EL (cell line): ENCODE data around the gene ZNF625.
"Not testable (repeated sequence)": the region's sequence is repeated elsewhere in the genome, so short reads cannot be mapped to it uniquely, and the experiment has no call there.

ENCODE experiments used
- DNase-seq: peaks from one replicate; pipeline ENCODE4 v3.0.0-alpha.2; 2016

The ZNF625 gene

GRCh38 chr19:12137221-12137940 lies 19.2 kb downstream of the ZNF625 start:
- DNase-seq = no peak

- DNase-seq = no peak
Observed at GRCh38 chr19:12133069-12133468, 23.5 kb downstream of the ZNF625 start.

GRCh38 chr19:12126707-12127106 lies 29.8 kb downstream of the ZNF625 start:
- no peak for DNase-seq

- DNase-seq = no peak
Observed at GRCh38 chr19:12117201-12117970, 39.1 kb downstream of the ZNF625 start.

- no peak for DNase-seq
Observed at GRCh38 chr19:12113121-12113520, 43.4 kb downstream of the ZNF625 start.

GRCh38 chr19:12112701-12113100 lies 43.8 kb downstream of the ZNF625 start:
- no peak for DNase-seq

GRCh38 chr19:12111943-12112637 lies 44.4 kb downstream of the ZNF625 start:
- peak; percentile 14 for DNase-seq

- DNase-seq = peak; percentile 35
Observed at GRCh38 chr19:12111176-12111575, 45.4 kb downstream of the ZNF625 start.

- not testable (repeated sequence) for DNase-seq
Observed at GRCh38 chr19:12103909-12104308, 52.6 kb downstream of the ZNF625 start.

GRCh38 chr19:12098040-12098439 lies 58.5 kb downstream of the ZNF625 start:
- no peak for DNase-seq

GRCh38 chr19:12095111-12095790 lies 61.3 kb downstream of the ZNF625 start:
- peak; percentile 42 for DNase-seq
